Pancreas (tissue), 10 donors: ENCODE data around the gene RTN4R. TPM values are rescaled to one million over a fixed set of nuclear protein-coding genes. Genes with fewer than 3 reads are reported as not detected.

Experiments
- ATAC-seq, 4 donors: fragments of 200-7000 bp; cut with Tn5 transposase; one replicate each; pipeline versions ENCODE4 v1.8.0 to v1.9.1; 2020; ENCODE audit warnings: mild to moderate bottlenecking in 4 of 4, moderate library complexity in 4 of 4
- DNase-seq, 6 donors: peaks; one replicate each; pipeline ENCODE4 v3.0.0-alpha.2; 2020
- FAIRE-seq: peaks from 2 replicates; lab custom pipeline; 2012; peaks lifted over from hg19 to GRCh38; lab: Jason Lieb, UNC
- H3K27ac ChIP-seq, 4 donors: fragments of 200-600 bp; sonication (generic); 1 replicate in 3 of 4; 2 replicates in 1 of 4; pipeline versions ENCODE4 v1.5.0 to v1.8.0; 2020
- H3K27me3 ChIP-seq, 4 donors: fragments of 200-600 bp; one replicate each; pipeline ENCODE4 v1.8.0; 2021
- H3K36me3 ChIP-seq, 3 donors: fragments of 200-600 bp; sonication (generic) in 1 of 3; one replicate each; pipeline versions ENCODE4 v1.5.0 to v1.8.0; 2020 to 2021
- H3K4me1 ChIP-seq, 3 donors: fragments of 200-600 bp; one replicate each; pipeline ENCODE4 v1.8.0; 2021
- H3K4me3 ChIP-seq, 4 donors: fragments of 200-600 bp; sonication (generic) in 2 of 4; one replicate each; pipeline versions ENCODE4 v1.5.0 to v1.8.0; 2020 to 2021
- H3K9me3 ChIP-seq, 4 donors: fragments of 200-600 bp; one replicate each; pipeline ENCODE4 v1.8.0; 2021
- WGBS, 2 donors: extraction: QIAGEN DNeasy Blood & Tissue Kit; methylation state at CpG; one replicate each; pipeline ENCODE4 v1.1.7; 2013; 5-methylcytosine and 5-hydroxymethylcytosine counted together
- intact Hi-C, 3 donors: fragments of 100-400 bp; cut with DNase I; formaldehyde crosslinking; loops; one replicate each; pipeline versions ENCODE4 v1.11.1 to v1.14.2; 2022
- polyA plus RNA-seq, 2 donors: library from polyadenylated mRNA; stranded (reverse); fragments of 200-250 nt; gene quantifications; one replicate each; pipeline ENCODE4 v1.2.3, GENCODE V29; 2013
- total RNA-seq, 6 donors: library from RNA; stranded (reverse); fragmentation: NEBNext Ultra II Directional in 4 of 6; extraction: Animal tissue kit (Norgen Biotek cat#: 25700) in 4 of 6; gene quantifications; one replicate each; pipeline versions ENCODE4 v1.2.1 to v1.2.4, GENCODE V29; 2021 to 2023
- TF ChIP-seq, protein P1 (sequence below), 4 donors: fragments of 200-600 bp; sonication (generic) in 3 of 4; IDR thresholded peaks; one replicate each; pipeline versions ENCODE4 v1.5.0 to v1.8.0; 2021; ENCODE audit warnings: antibody characterized with exemption in 4 of 4
- donor health status: healthy with polysubstance abuse.
- donor health status: DM: no; HTN: no; CAD: no; lungs with moderate emphysema.
- donor health status: DM: no; HTN: no; CAD: no.
- donor health status: control.
- donor health status: control.
- donor health status: Bipolar disorder and iron deficiency.
- donor health status: DM: yes; HTN: yes; CAD: no.
- donor health status: DM: no; HTN: no; CAD: no.
- donor health status: DM: no; HTN: no; CAD: no.
- donor health status: DM: yes; HTN: yes; CAD: no.

RTN4R gene
- total and polyA plus RNA-seq, 8 donors: 0.88 to 7.4 (median 1.7) TPM

DNA sequence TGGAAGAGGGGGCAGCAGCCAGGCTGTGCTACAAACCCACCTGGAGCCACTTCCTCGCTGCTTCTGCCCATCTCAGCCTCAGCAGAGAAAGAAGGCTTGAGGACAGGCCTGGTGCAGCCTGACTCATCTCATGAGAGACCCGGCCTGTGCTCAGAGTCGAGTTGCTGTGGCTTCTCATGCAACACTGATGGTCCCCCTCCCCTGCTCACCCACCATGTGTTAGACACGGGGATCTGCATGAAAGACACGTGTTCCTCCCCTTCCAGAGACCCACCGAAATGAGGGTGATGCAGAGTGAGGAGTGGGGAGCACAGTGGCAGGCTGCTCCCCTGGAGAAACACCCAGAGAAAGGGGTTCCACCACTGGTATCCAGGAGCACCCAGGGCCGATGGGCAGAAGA, 15.0 kb downstream of the RTN4R start:
- H3K9me3 ChIP-seq: no peaks in the 10 kb centered on the region
- peaks cover 6 to 12% (median 9%) of the 10 kb centered on the region in 3 donors for H3K4me1 ChIP-seq
- H3K4me3 ChIP-seq: no peak overlapping the region
- TF ChIP-seq, protein P1, sequence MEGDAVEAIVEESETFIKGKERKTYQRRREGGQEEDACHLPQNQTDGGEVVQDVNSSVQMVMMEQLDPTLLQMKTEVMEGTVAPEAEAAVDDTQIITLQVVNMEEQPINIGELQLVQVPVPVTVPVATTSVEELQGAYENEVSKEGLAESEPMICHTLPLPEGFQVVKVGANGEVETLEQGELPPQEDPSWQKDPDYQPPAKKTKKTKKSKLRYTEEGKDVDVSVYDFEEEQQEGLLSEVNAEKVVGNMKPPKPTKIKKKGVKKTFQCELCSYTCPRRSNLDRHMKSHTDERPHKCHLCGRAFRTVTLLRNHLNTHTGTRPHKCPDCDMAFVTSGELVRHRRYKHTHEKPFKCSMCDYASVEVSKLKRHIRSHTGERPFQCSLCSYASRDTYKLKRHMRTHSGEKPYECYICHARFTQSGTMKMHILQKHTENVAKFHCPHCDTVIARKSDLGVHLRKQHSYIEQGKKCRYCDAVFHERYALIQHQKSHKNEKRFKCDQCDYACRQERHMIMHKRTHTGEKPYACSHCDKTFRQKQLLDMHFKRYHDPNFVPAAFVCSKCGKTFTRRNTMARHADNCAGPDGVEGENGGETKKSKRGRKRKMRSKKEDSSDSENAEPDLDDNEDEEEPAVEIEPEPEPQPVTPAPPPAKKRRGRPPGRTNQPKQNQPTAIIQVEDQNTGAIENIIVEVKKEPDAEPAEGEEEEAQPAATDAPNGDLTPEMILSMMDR (IDR thresholded peaks at IDR 0.05): no peak
- DNase-seq (no peak), FAIRE-seq (no peak), ATAC-seq (no peak)
- 83 to 84% methylated on average over 7 of the region's 7 CpGs for WGBS, 2 donors
- no peaks in the 10 kb centered on the region for H3K27me3 ChIP-seq
- intact Hi-C loops: loop anchor here in 2 of 3 donors (10.0 kb wide), 2 partner anchors 58 to 108 kb away; no protein-coding TSS in a partner anchor
- H3K36me3 ChIP-seq: no peaks in the 10 kb centered on the region
- H3K27ac ChIP-seq: no peak overlapping the region

DNA sequence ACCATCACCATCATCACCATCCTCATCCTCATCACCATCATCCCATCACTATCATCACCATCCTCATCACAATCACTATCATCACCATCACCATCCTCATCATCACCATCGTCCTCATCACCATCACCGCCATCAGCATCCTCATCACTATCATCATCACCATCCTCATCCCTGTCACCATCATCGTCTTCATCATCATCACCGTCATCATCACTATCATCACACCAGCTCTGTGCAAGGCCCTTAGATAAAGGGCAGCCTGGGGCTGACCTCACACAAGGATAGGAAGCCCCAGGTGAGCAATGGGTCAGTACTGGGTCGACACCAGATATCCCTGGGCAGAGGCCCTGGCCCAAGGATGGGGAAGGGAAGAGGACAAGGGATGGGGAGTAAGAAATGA, 16.1 kb downstream of the RTN4R start:
- no peak for FAIRE-seq

DNA sequence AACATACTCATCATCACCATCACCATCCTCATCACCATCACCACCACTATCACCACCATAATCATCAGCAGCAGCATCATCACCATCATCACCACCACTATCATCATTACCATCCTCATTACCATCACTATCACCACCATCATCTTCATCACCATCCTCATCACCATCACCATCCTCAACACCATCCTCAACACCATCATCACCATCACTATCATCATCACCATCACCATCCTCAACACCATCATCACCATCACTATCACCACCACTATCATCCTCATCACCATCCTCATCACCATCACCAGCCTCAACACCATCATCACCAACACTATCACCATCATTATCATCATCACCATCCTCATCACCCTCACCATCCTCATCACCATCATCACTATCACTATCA, 16.6 kb downstream of the RTN4R start:
- ATAC-seq (no peak), FAIRE-seq (no peak), DNase-seq (no peak)
- H3K9me3 ChIP-seq: no peaks in the 10 kb centered on the region
- H3K4me1 ChIP-seq: peaks cover 9 to 14% (median 12%) of the 10 kb centered on the region in 3 donors
- H3K27ac ChIP-seq: no peak overlapping the region
- intact Hi-C loops: loop anchor here in 2 of 3 donors (10.0 kb wide), 2 partner anchors 57 to 107 kb away; no protein-coding TSS in a partner anchor
- H3K27me3 ChIP-seq: no peaks in the 10 kb centered on the region
- no peaks in the 10 kb centered on the region for H3K36me3 ChIP-seq
- TF ChIP-seq, protein P1 (IDR thresholded peaks at IDR 0.05): no peak
- H3K4me3 ChIP-seq: no peak overlapping the region

More for the DNA sequence above, 16.1 kb downstream of the RTN4R start:
- no peaks in the 10 kb centered on the region for H3K27me3 ChIP-seq
- H3K4me3 ChIP-seq: no peak overlapping the region
- H3K9me3 ChIP-seq: no peaks in the 10 kb centered on the region
- ATAC-seq (no peak), DNase-seq (no peak)
- no peak overlapping the region for H3K27ac ChIP-seq
- 93 to 95% methylated on average over 5 of the region's 5 CpGs for WGBS, 2 donors
- intact Hi-C loops: loop anchor here in 2 of 3 donors (10.0 kb wide), 2 partner anchors 57 to 107 kb away; no protein-coding TSS in a partner anchor
- peaks cover 9 to 14% (median 12%) of the 10 kb centered on the region in 3 donors for H3K4me1 ChIP-seq
- H3K36me3 ChIP-seq: no peaks in the 10 kb centered on the region
- TF ChIP-seq, protein P1 (IDR thresholded peaks at IDR 0.05): no peak

DNA sequence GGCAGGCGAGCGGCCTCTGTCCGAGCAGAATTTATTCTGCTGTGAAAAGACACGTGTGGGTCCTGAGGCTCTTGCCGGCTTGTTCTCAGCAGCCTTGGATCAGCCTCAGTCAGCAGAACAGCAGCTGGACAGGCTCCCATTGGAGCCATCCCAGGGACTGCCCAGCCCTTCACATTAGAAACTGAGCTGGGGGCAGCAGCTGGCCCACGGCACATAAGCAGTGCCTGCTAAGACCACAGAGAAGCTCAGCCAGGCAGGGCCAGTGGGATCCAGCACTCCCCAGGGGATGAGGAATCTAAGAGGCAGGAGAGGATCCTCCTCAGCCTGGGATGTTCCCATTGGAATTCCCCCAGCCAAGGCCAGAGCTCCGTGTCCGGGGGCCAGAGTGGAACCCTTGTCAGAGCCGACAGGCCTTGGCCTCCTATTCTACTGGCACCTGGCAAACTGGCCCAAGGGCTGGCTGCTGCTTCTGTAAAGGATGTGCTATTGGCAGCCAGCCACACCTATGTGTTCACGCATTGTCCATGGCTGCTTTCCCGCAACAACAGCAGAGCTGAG, 18.2 kb downstream of the RTN4R start:
- WGBS, 2 donors: 39 to 42% methylated on average over 11 of the region's 11 CpGs
- intact Hi-C loops: loop anchor here in 2 of 3 donors (10.0 kb wide), 2 partner anchors 55 to 105 kb away; no protein-coding TSS in a partner anchor
- H3K27me3 ChIP-seq: no peaks in the 10 kb centered on the region
- no peaks in the 10 kb centered on the region for H3K9me3 ChIP-seq
- H3K4me1 ChIP-seq: peaks cover 9 to 14% (median 12%) of the 10 kb centered on the region in 3 donors
- no peak for FAIRE-seq
- H3K36me3 ChIP-seq: no peaks in the 10 kb centered on the region
- DNase-seq: no peak
- TF ChIP-seq, protein P1 (IDR thresholded peaks at IDR 0.05): no peak
- peak; percentile 46 to 84 (median 62) for ATAC-seq
- no peak overlapping the region for H3K27ac ChIP-seq
- no peak overlapping the region for H3K4me3 ChIP-seq

DNA sequence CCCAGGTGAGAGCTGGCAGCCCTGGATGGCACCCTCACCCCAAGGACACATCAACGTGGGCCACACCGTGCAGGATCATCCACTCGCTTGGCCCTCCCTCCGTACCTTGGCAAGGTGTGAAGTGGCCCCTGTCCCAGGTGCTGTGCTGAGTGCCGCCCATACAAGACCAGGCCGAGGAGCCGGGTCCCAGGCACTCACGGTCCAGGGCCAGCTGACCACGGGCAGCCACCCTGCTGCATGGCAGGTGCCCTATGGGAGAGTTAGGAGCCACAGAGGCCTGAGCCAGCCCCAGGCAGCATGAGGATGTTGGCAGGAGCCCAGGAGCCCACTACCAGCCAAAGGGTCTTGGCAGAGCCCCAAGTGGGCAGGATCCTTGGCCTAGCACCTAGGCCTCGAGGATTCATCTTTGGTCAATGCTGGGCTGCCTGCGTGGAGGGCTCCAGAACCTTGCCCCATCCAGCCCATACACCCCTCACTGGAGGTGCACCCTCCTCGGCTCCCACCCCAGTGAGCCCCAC, 19.6 kb downstream of the RTN4R start:
- no peaks in the 10 kb centered on the region for H3K27me3 ChIP-seq
- FAIRE-seq: no peak
- no peak overlapping the region for H3K4me3 ChIP-seq
- H3K9me3 ChIP-seq: no peaks in the 10 kb centered on the region
- ATAC-seq: no peak
- intact Hi-C loops: no loop called here
- H3K27ac ChIP-seq: no peak overlapping the region
- WGBS, 2 donors: 72 to 82% methylated on average over 11 to 12 of the region's 12 CpGs
- no peaks in the 10 kb centered on the region for H3K36me3 ChIP-seq
- DNase-seq: no peak
- TF ChIP-seq, protein P1 (IDR thresholded peaks at IDR 0.05): no peak
- H3K4me1 ChIP-seq: peaks cover 9 to 14% (median 12%) of the 10 kb centered on the region in 3 donors
